Activated naive CD4-positive, alpha-beta T cell treated with anti-CD3 and anti-CD28 coated beads for 36 hours (primary cell): ENCODE data around the gene NPY2R. TPM values are rescaled to one million over a fixed set of nuclear protein-coding genes. Genes with fewer than 3 reads are reported as not detected.

Source experiments
- CTCF ChIA-PET: fragments of 350-600 bp; sonication (Branson Sonifier 250); formaldehyde crosslinking; loops from one replicate; lab custom pipeline; 2021; ENCODE audit warnings: antibody characterized with exemption; lab: Charles Lee
- DNase-seq: peaks from one replicate; pipeline ENCODE4 v3.0.0-alpha.2; 2020
- H3K27ac Mint-ChIP-seq: one replicate; pipeline ENCODE4 v1.8.0; 2021; ENCODE audit warnings: mild to moderate bottlenecking, mixed read lengths
- H3K27me3 Mint-ChIP-seq: one replicate; pipeline ENCODE4 v1.8.0; 2021; ENCODE audit warnings: low read depth, mixed read lengths
- H3K36me3 Mint-ChIP-seq: one replicate; pipeline ENCODE4 v1.8.0; 2021; ENCODE audit warnings: low read depth, mixed read lengths
- H3K4me1 Mint-ChIP-seq: one replicate; pipeline ENCODE4 v1.8.0; 2021; ENCODE audit warnings: low read depth, mixed read lengths
- H3K4me3 Mint-ChIP-seq: one replicate; pipeline ENCODE4 v1.8.0; 2021; ENCODE audit warnings: mild to moderate bottlenecking, moderate library complexity, mixed read lengths
- H3K9me3 Mint-ChIP-seq: one replicate; pipeline ENCODE4 v1.8.0; 2021; ENCODE audit warnings: mixed read lengths
- intact Hi-C: fragments of 100-400 bp; cut with micrococcal nuclease; formaldehyde crosslinking; loops from one replicate; pipeline ENCODE4 v1.15.1; 2023
- total RNA-seq, 2 experiments: library from RNA; stranded (reverse); gene quantifications; one replicate each; pipeline ENCODE4 v1.2.3, GENCODE V29; 2021

The NPY2R gene
- total RNA-seq, 2 experiments from 2014 or later = not detected

GRCh38 chr4:155265113-155265512 is 56.7 kb downstream of the NPY2R start:
- peaks cover 6% of the 10 kb centered on the region for H3K27me3 Mint-ChIP-seq
- intact Hi-C loops = no loop called here

More at GRCh38 chr4:155265113-155265512, 56.7 kb downstream of the NPY2R start:
- CTCF ChIA-PET = no interaction called here
- no peaks in the 10 kb centered on the region for H3K4me1 Mint-ChIP-seq
- DNase-seq = no peak
- no peak overlapping the region for H3K27ac Mint-ChIP-seq
- no peaks in the 10 kb centered on the region for H3K9me3 Mint-ChIP-seq
- no peak overlapping the region for H3K4me3 Mint-ChIP-seq
- no peaks in the 10 kb centered on the region for H3K36me3 Mint-ChIP-seq

Other genes with a start within 250 kb of the NPY2R start
- 1 to 10 TPM; 5.3 to 6.2 TPM for gene MAP9, start 168.3 kb downstream of the NPY2R start, total RNA-seq